SK-N-SH (cell line): Measurements from ENCODE around the gene IL17D. TPM values are rescaled to one million over a fixed set of nuclear protein-coding genes. Genes with fewer than 3 reads are reported as not detected.

Experiments used
- CTCF ChIA-PET: fragments of 300-600, 350-600 bp; formaldehyde crosslinking; extraction: SDS; loops from one replicate; lab custom pipeline; 2021; lab: Yijun Ruan, JAX
- POLR2A ChIA-PET: fragments of 350-600 bp; sonication (Branson Sonifier 250); formaldehyde crosslinking; extraction: SDS; loops from one replicate; lab custom pipeline; 2020; ENCODE audit warnings: antibody characterized with exemption, inconsistent platforms; lab: Yijun Ruan, JAX
- DNase-seq: peaks from one replicate; pipeline ENCODE4 v3.0.0; 2012
- H2AFZ ChIP-seq: fragments of 200-600 bp; sonication (generic); 2 replicates; pipeline ENCODE4 v1.8.1; 2016; ENCODE audit warnings: antibody characterized with exemption, mild to moderate bottlenecking, low read depth
- H3F3A ChIP-seq: fragments of 200-600 bp; sonication (generic); replicated peaks from 2 replicates; pipeline ENCODE3; 2016; ENCODE audit warnings: antibody characterized with exemption, mild to moderate bottlenecking; ENCODE audit not compliant: insufficient read depth
- H3K27ac ChIP-seq, 2 experiments: fragments of 200-500 bp in 1 of 2; fragments of 200-600 bp in 1 of 2; sonication (Bioruptor generic) in 1 of 2; sonication (generic), shearing (Covaris generic) in 1 of 2; 2 replicates each; pipeline versions ENCODE4 v1.5.1 to v1.6.1; 2014 to 2016; ENCODE audit warnings: low read depth in 2 of 2, inconsistent platforms in 1 of 2, low read length in 1 of 2, mild to moderate bottlenecking in 1 of 2, mixed read lengths in 1 of 2
- H3K27me3 ChIP-seq: fragments of 200-600 bp; sonication (generic), shearing (Covaris generic); 2 replicates; pipeline ENCODE4 v1.6.1; 2016; ENCODE audit warnings: mixed run types; ENCODE audit not compliant: insufficient read depth
- H3K36me3 ChIP-seq, 2 experiments: fragments of 200-500 bp in 1 of 2; fragments of 200-600 bp in 1 of 2; sonication (Bioruptor generic) in 1 of 2; sonication (generic) in 1 of 2; replicated peaks in 1 of 2; 2 replicates each; pipeline versions ENCODE3 to v1.5.1; 2014 to 2016; ENCODE audit warnings: low read length in 1 of 2, mild to moderate bottlenecking in 1 of 2; ENCODE audit not compliant: insufficient read depth in 2 of 2, control insufficient read depth in 1 of 2
- H3K4me1 ChIP-seq, 2 experiments: fragments of 200-500 bp in 1 of 2; fragments of 200-600 bp in 1 of 2; sonication (Bioruptor generic) in 1 of 2; sonication (generic), shearing (Covaris generic) in 1 of 2; 2 replicates each; pipeline versions ENCODE4 v1.5.1 to v1.6.1; 2014 to 2016; ENCODE audit warnings: low read depth in 1 of 2, low read length in 1 of 2, mixed run types in 1 of 2; ENCODE audit not compliant: insufficient read depth in 2 of 2, control insufficient read depth in 1 of 2
- H3K4me2 ChIP-seq: fragments of 200-600 bp; sonication (generic), shearing (Covaris generic); 2 replicates; pipeline ENCODE4 v1.6.1; 2017; ENCODE audit warnings: mixed run types
- H3K4me3 ChIP-seq, 2 experiments: fragments of 200-500 bp in 1 of 2; fragments of 200-600 bp in 1 of 2; sonication (Bioruptor generic) in 1 of 2; sonication (generic), shearing (Covaris generic) in 1 of 2; 2 replicates each; pipeline versions ENCODE4 v1.5.1 to v1.8.1; 2014 to 2016; ENCODE audit warnings: low read depth in 2 of 2, inconsistent platforms in 1 of 2, low read length in 1 of 2, mild to moderate bottlenecking in 1 of 2, mixed read lengths in 1 of 2, moderate library complexity in 1 of 2
- H3K79me2 ChIP-seq: fragments of 200-600 bp; sonication (generic); 2 replicates; pipeline ENCODE4 v1.8.1; 2017; ENCODE audit warnings: mild to moderate bottlenecking; ENCODE audit not compliant: insufficient read depth
- H3K9ac ChIP-seq: fragments of 200-600 bp; sonication (generic); 2 replicates; pipeline ENCODE4 v1.6.1; 2017; ENCODE audit warnings: mixed run types
- H3K9me2 ChIP-seq: fragments of 200-600 bp; sonication (generic); 2 replicates; pipeline ENCODE4 v1.6.1; 2017; ENCODE audit warnings: mixed run types
- H3K9me3 ChIP-seq: fragments of 200-600 bp; sonication (generic); 2 replicates; pipeline ENCODE4 v1.6.1; 2017; ENCODE audit warnings: mixed run types, mild to moderate bottlenecking, moderate library complexity
- H4K20me1 ChIP-seq: fragments of 200-600 bp; sonication (generic); 2 replicates; pipeline ENCODE4 v1.6.1; 2017; ENCODE audit warnings: mild to moderate bottlenecking, mixed run types; ENCODE audit not compliant: insufficient read depth
- EP300 ChIP-seq, 2 experiments: IDR thresholded peaks; 2 replicates each; pipeline versions ENCODE4 v1.4.0 to v1.6.1; 2012; ENCODE audit warnings: borderline replicate concordance in 1 of 2, low read depth in 1 of 2, low read length in 1 of 2
- FOXM1 ChIP-seq: IDR thresholded peaks from 2 replicates; pipeline ENCODE4 v1.4.0; 2012; ENCODE audit warnings: low read depth, mild to moderate bottlenecking
- IRF3 ChIP-seq: fragments of 150-350 bp; IDR thresholded peaks from 2 replicates; pipeline ENCODE4 v1.6.1; 2016; ENCODE audit warnings: mild to moderate bottlenecking, low read depth, low read length
- JUND ChIP-seq: IDR thresholded peaks from 2 replicates; pipeline ENCODE4 v1.4.0; 2012
- MEF2A ChIP-seq: IDR thresholded peaks from 2 replicates; pipeline ENCODE4 v1.4.0; 2012; ENCODE audit warnings: low read depth, borderline replicate concordance
- POLR2AphosphoS5 ChIP-seq: IDR thresholded peaks from 2 replicates; pipeline ENCODE4 v1.6.1; 2012; ENCODE audit warnings: low read depth, low read length
- RAD21 ChIP-seq: IDR thresholded peaks from 2 replicates; pipeline ENCODE4 v1.6.1; 2012; ENCODE audit warnings: mild to moderate bottlenecking, low read length
- RCOR1 ChIP-seq: fragments of 150-350 bp; IDR thresholded peaks from 2 replicates; pipeline ENCODE4 v1.6.1; 2017; ENCODE audit warnings: antibody characterized with exemption, low read length
- REST ChIP-seq: IDR thresholded peaks from 2 replicates; pipeline ENCODE4 v1.6.1; 2012; ENCODE audit warnings: mild to moderate bottlenecking, low read depth, low read length, moderate library complexity
- RFX5 ChIP-seq: IDR thresholded peaks from 2 replicates; pipeline ENCODE4 v1.6.1; 2012; ENCODE audit warnings: mild to moderate bottlenecking, improper control_type of control experiment, low read length
- SMC3 ChIP-seq: IDR thresholded peaks from 2 replicates; pipeline ENCODE4 v1.6.1; 2012; ENCODE audit warnings: low read depth, low read length, improper control_type of control experiment
- TCF12 ChIP-seq: IDR thresholded peaks from 2 replicates; pipeline ENCODE4 v1.4.0; 2012
- USF2 ChIP-seq: fragments of 150-350 bp; IDR thresholded peaks from 2 replicates; pipeline ENCODE4 v1.6.1; 2017; ENCODE audit warnings: antibody characterized with exemption, low read length, low read depth, borderline replicate concordance
- ZBTB33 ChIP-seq: IDR thresholded peaks from 2 replicates; pipeline ENCODE4 v1.4.0; 2012; ENCODE audit warnings: low read depth, borderline replicate concordance
- WGBS: methylation state at CpG from one replicate; pipeline ENCODE4 v1.1.6; 2017; ENCODE audit warnings: low lambda C conversion rate; 5-methylcytosine and 5-hydroxymethylcytosine counted together
- polyA plus RNA-seq, 3 experiments: library from polyadenylated mRNA; depleted of rRNA; stranded (reverse); fragments of >200 nt; gene quantifications; 2 replicates each; pipeline ENCODE4 v1.2.3, GENCODE V29; 2012

Gene IL17D
- polyA plus RNA-seq, 1 of the 3 experiments (the other 2 are of a cell fraction) = 2.3 TPM

GRCh38 chr13:20767309-20767943, 63.9 kb downstream of the IL17D start (continued):
- TF ChIP-seq ZBTB33 (no peak), MEF2A (no peak), RFX5 (no peak)

- CTCF ChIA-PET = interaction anchor here (2.5 kb wide), 1 partner anchor 60 kb away, joined by 8 read pairs; no protein-coding TSS in a partner anchor
- H3F3A ChIP-seq = no peaks in the 10 kb centered on the region
- no peak overlapping the region for H3K9ac ChIP-seq
- no peak overlapping the region for H2AFZ ChIP-seq
- no peak for TF ChIP-seq USF2
- TF ChIP-seq REST = no peak
- TF ChIP-seq TCF12 = no peak
- TF ChIP-seq JUND = no peak
- TF ChIP-seq FOXM1 = no peak
- TF ChIP-seq RFX5 = no peak
- no peak for TF ChIP-seq RCOR1
- TF ChIP-seq SMC3 = no peak
- TF ChIP-seq EP300 (IDR thresholded peaks at IDR 0.05; ENCODE audit: borderline replicate concordance in 1 of 2, low read depth in 1 of 2, low read length in 1 of 2) = no peak
- TF ChIP-seq RAD21 = no peak
- TF ChIP-seq IRF3 = no peak
- TF ChIP-seq POLR2AphosphoS5 = no peak
- TF ChIP-seq, all 33 proteins: peak for 0
- Histone ChIP-seq H3K27ac (no peak overlapping the region), H3K4me3 (no peak overlapping the region), H3K4me2 (no peak overlapping the region), H3K27me3 (no peaks in the 10 kb centered on the region), H3K36me3 (peaks cover 0 to 26% of the 10 kb centered on the region in 2 experiments), H3K9me2 (no peaks in the 10 kb centered on the region), H3K9me3 (peaks cover 9% of the 10 kb centered on the region; the same call in 1 of the 2 replicates), H3K79me2 (no peaks in the 10 kb centered on the region; the same call in none of the 2 replicates), H4K20me1 (no peaks in the 10 kb centered on the region), H3K4me1 (peaks cover 0 to 9% of the 10 kb centered on the region in 2 experiments; a peak in 2 of 4 replicates)
- no peak for DNase-seq
- WGBS = 100% methylated on average over 2 of the region's 2 CpGs
- POLR2A ChIA-PET = no interaction called here
These were observed 65.6 kb downstream of the IL17D start for GRCh38 chr13:20769091-20769490.
